Putamen (tissue), 1 donor: Measurements from ENCODE around the gene TASP1.

Experiments
- DNase-seq: peaks from one replicate; pipeline ENCODE4 v3.0.0-alpha.2; 2016; ENCODE audit warnings: low spot score

TASP1 gene

GRCh38 chr20:13342469-13343242 lies 296.1 kb downstream of the TASP1 start:
- DNase-seq = no peak

DNA sequence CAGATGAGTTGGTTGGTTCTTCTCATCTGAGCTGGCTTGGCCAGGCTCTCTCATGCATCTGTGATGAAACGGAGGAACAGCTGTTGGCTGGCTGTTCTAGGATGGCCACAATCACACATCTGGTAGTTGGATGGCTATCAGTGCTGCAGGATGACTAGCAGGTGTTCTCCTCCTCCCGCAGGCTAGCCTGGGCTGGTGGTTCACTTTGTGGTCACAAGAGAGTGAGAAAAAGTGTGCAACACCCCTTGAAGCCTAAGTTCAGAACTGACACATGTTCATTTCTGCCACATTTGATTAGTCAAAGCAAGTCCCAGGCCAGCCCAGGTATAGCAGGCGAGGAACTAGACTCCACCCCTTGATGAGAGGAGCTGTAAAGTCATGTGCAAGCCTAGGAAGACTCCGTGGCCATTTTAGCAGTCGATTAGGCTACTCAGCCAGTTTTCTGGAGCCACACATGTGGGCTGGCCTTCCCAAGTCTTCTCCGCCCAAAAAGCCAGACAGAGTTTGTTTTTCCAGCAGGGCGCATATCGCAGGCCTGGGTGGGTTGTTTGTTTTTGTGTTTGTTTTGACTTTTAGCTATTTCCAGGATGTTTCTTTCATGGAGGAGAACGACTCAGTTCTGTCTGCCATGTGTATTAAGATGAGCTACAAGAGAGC lies 296.9 kb downstream of the TASP1 start:
- DNase-seq = no peak

- DNase-seq = no peak
Measured at GRCh38 chr20:13340088-13340487, 298.6 kb downstream of the TASP1 start.
